HFFc6 (cell line): ENCODE data around the gene C7orf33. TPM values are rescaled to one million over a fixed set of nuclear protein-coding genes. Genes with fewer than 3 reads are reported as not detected.
"Not testable (repeated sequence)": the region's sequence is repeated elsewhere in the genome, so short reads cannot be mapped to it uniquely, and the experiment has no call there.

ENCODE experiments used
- DNase-seq: peaks from one replicate; pipeline ENCODE4 v3.0.0-alpha.2; 2018
- H3K27ac Mint-ChIP-seq: 2 replicates; pipeline ENCODE4 v1.8.0; 2020; ENCODE audit warnings: mild to moderate bottlenecking, mixed read lengths
- H3K27me3 Mint-ChIP-seq: 2 replicates; pipeline ENCODE4 v1.8.0; 2021; ENCODE audit warnings: mild to moderate bottlenecking, moderate library complexity, mixed read lengths; ENCODE audit not compliant: insufficient read depth
- H3K36me3 Mint-ChIP-seq: 2 replicates; pipeline ENCODE4 v1.8.0; 2021; ENCODE audit warnings: low read depth, mixed read lengths
- H3K4me1 Mint-ChIP-seq: 2 replicates; pipeline ENCODE4 v1.8.0; 2020; ENCODE audit warnings: low read depth, mixed read lengths
- H3K4me3 Mint-ChIP-seq: 2 replicates; pipeline ENCODE4 v1.8.0; 2020; ENCODE audit warnings: mild to moderate bottlenecking, moderate library complexity, mixed read lengths
- H3K9me3 Mint-ChIP-seq: 2 replicates; pipeline ENCODE4 v1.8.0; 2020; ENCODE audit warnings: mild to moderate bottlenecking, mixed read lengths
- total RNA-seq, 6 experiments: library from RNA; stranded (reverse); fragmentation: NEBNext Ultra II Directional; extraction: Animal tissue kit (Norgen Biotek cat#: 25700); gene quantifications; 2 replicates in 1 of 6; 3 replicates in 5 of 6; pipeline ENCODE4 v1.2.3, GENCODE V29; 2021
- TF ChIP-seq, protein P1 (sequence below): fragments of 200-600 bp; sonication (generic); IDR thresholded peaks from 2 replicates; pipeline ENCODE4 v1.5.0; 2021; ENCODE audit warnings: antibody characterized with exemption, mild to moderate bottlenecking

Gene C7orf33
- total RNA-seq, 6 experiments from 2014 or later, result not detected

DNA sequence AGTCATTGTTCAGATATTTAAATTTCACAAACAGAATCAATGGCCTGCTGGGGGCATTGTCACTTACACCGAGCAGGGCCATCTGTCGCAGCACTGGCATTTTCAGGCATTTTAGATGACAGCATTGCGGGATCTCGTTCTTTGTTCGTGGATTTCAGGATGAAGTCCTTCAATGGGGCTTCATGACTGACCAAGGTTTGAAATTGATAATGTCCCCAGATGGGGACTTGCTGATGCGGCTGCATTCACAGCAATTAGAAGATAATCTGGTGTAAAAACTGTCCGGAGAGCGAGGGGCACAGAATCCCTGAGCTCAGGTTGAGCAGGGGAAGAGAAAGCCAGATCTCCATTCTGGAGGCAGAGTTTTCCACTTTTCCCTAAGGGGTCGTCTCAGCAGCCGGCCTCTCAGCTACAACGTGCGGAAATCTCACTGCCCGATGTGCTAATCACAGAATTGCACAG lies 1.9 kb upstream of the C7orf33 start:
- H3K27me3 Mint-ChIP-seq, result peaks cover 27% of the 10 kb centered on the region
- no peaks in the 10 kb centered on the region for H3K9me3 Mint-ChIP-seq

DNA sequence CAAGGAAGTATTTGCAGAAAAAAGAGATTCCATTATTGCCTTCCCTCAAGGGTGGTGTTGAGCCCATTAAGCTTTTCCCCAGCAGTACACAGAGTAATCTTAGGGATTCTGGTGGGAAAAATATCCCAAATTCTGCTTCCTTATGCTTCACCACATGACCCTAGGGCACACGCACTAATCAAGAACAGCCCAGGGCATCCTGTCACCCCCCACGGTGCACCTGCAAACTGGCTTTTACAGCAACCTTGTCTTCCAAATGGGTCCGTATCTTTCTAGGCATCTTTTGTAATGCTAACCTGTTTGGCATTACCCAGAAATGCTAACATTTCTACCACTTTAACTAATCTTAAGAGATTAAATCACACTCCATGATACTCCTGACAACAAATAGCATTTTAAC lies 926 bp upstream of the C7orf33 start:
- Mint-ChIP-seq H3K9me3 (no peaks in the 10 kb centered on the region), H3K27me3 (peaks cover 27% of the 10 kb centered on the region), H3K4me1 (no peaks in the 10 kb centered on the region), H3K27ac (no peak overlapping the region), H3K4me3 (no peak overlapping the region), H3K36me3 (no peaks in the 10 kb centered on the region)
- TF ChIP-seq, protein P1, sequence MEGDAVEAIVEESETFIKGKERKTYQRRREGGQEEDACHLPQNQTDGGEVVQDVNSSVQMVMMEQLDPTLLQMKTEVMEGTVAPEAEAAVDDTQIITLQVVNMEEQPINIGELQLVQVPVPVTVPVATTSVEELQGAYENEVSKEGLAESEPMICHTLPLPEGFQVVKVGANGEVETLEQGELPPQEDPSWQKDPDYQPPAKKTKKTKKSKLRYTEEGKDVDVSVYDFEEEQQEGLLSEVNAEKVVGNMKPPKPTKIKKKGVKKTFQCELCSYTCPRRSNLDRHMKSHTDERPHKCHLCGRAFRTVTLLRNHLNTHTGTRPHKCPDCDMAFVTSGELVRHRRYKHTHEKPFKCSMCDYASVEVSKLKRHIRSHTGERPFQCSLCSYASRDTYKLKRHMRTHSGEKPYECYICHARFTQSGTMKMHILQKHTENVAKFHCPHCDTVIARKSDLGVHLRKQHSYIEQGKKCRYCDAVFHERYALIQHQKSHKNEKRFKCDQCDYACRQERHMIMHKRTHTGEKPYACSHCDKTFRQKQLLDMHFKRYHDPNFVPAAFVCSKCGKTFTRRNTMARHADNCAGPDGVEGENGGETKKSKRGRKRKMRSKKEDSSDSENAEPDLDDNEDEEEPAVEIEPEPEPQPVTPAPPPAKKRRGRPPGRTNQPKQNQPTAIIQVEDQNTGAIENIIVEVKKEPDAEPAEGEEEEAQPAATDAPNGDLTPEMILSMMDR, result no peak
- no peak for DNase-seq

More for the DNA sequence above, 1.9 kb upstream of the C7orf33 start:
- TF ChIP-seq, protein P1, result no peak
- H3K4me3 Mint-ChIP-seq, result no peak overlapping the region
- H3K4me1 Mint-ChIP-seq, result no peaks in the 10 kb centered on the region
- H3K27ac Mint-ChIP-seq, result no peak overlapping the region
- H3K36me3 Mint-ChIP-seq, result no peaks in the 10 kb centered on the region
- DNase-seq, result no peak

DNA sequence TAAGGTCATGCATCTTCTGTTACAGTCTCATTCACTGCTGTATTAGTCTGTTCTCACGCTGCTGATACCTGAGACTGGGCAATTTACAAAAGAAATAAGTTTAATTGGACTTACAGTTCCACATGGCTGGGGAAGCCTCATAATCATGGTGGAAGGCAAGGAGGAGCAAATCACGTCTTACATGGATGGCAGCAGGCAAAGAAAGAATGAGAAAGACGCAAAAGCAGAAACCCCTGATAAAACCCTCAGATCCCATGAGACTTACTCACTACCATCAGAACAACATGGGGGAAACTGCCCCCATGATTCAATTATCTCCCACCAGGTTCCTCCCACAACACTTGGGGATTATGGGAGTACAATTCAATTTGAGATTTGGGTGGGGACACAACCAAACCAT lies 5.8 kb downstream of the C7orf33 start:
- not testable (repeated sequence) for DNase-seq, H3K4me1 Mint-ChIP-seq, H3K9me3 Mint-ChIP-seq, H3K36me3 Mint-ChIP-seq, H3K27ac Mint-ChIP-seq, H3K4me3 Mint-ChIP-seq
- H3K27me3 Mint-ChIP-seq, result peaks cover 12% of the 10 kb centered on the region

DNA sequence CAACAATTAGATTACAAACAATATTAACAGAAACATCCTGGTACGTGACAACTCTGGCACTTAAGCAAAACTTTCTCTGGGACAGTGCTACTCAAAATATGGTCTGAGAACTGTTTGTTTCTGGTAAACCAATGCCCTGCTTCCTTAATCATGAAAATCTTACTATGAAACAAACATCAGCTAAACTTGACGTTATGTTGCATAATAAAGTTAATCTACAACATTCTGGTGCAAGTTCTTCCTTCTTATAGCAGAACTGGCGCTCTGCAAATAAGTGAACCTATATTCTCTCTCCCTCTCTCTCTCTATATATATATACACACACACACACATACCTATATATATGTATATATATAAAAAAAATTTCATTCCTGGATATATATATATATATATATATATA lies 7.8 kb downstream of the C7orf33 start:
- Mint-ChIP-seq H3K4me1 (no peaks in the 10 kb centered on the region), H3K27ac (no peak overlapping the region), H3K36me3 (no peaks in the 10 kb centered on the region), H3K4me3 (no peak overlapping the region), H3K27me3 (peaks cover 9% of the 10 kb centered on the region), H3K9me3 (peaks cover 8% of the 10 kb centered on the region)
- TF ChIP-seq, protein P1, result no peak
- DNase-seq, result no peak

DNA sequence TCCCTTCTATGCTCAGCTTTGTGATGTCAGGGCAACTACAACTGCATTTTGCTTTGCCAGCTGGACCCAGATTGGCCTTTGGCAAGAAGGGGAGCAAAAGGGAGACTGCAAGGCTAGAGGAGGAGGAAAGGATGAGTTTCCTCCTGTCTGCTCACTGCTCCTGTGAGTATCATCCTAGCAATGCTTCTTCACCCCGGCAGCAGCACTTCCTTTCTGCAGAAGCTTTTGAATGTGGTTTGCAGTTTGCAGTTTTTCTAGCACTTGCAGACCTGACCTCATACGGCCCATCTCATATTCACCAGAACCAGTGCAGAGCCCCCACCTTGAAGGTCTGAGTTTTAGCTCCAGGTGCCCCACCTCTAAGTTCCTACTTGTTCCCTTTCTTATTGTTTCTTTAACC lies 14.8 kb downstream of the C7orf33 start:
- TF ChIP-seq, protein P1, result no peak
- no peaks in the 10 kb centered on the region for H3K4me1 Mint-ChIP-seq

DNA sequence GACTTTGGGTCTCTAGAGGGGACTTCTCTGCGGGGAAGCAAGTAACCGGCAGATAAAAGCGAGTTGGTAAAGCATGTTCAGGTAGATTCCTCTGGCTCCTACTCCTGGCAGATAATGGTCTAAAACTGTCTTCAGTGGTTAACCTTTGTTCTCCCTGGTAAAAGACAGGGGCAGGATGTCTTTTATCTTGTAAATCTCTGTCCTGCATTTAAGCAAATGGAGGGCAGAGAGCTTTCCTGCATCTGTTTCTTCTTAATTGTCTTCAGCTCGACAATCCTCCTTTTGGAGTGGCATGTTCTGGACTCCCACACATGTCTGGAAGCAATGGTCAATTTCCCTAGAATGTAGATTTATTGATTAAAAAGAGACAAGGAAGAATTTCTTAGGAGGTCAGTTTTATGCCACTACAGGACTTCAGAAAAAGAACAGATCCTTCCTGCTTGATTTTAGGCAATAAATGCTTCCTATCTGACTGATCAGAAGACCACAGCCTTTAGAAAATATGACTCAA lies 16.6 kb downstream of the C7orf33 start:
- no peaks in the 10 kb centered on the region for H3K36me3 Mint-ChIP-seq
- no peaks in the 10 kb centered on the region for H3K4me1 Mint-ChIP-seq
- no peak overlapping the region for H3K27ac Mint-ChIP-seq
- H3K4me3 Mint-ChIP-seq, result no peak overlapping the region
- peaks cover 4% of the 10 kb centered on the region; the same call in 1 of the 2 replicates for H3K9me3 Mint-ChIP-seq
- TF ChIP-seq, protein P1, result no peak
- peaks cover 15% of the 10 kb centered on the region for H3K27me3 Mint-ChIP-seq
- no peak for DNase-seq

More for the DNA sequence above, 14.8 kb downstream of the C7orf33 start:
- Mint-ChIP-seq H3K4me3 (no peak overlapping the region), H3K27ac (no peak overlapping the region), H3K27me3 (peaks cover 14% of the 10 kb centered on the region), H3K9me3 (peaks cover 4% of the 10 kb centered on the region; the same call in 1 of the 2 replicates), H3K36me3 (no peaks in the 10 kb centered on the region)
- DNase-seq, result no peak
